ENCODE results near the gene NR3C1. TPM values are rescaled to one million over a fixed set of nuclear protein-coding genes. Genes with fewer than 3 reads are reported as not detected.

NR3C1 gene
- total RNA-seq, 1 experiment from 2014 or later, result 16.0 TPM

- 0 out of 4 replicates have a peak, but pooled peaks cover 0 to 2% of the 10 kb centered on the region in 2 experiments for H3K4me1 ChIP-seq (ENCODE audit: control insufficient read depth in 1 of 2, insufficient read depth in 2 of 2, low read length in 2 of 2)
- H3K27ac ChIP-seq (ENCODE audit: low read depth, low read length), result no peak overlapping the region
- DNase-seq (ENCODE audit: low read depth, low spot score), result no peak
- no peaks in the 10 kb centered on the region for H3K36me3 ChIP-seq (ENCODE audit: control insufficient read depth in 1 of 2, insufficient read depth in 2 of 2, low read length in 2 of 2)
- no peak overlapping the region for H3K4me3 ChIP-seq (replicated peaks in 1 of 2; ENCODE audit: low read depth in 1 of 2, low read length in 2 of 2)
- no peaks in the 10 kb centered on the region for H3K79me2 ChIP-seq (ENCODE audit: insufficient read depth, low read length)
- BruUV-seq (replicated peaks), result no TSS peak
- no peak overlapping the region for H3K9ac ChIP-seq (ENCODE audit: low read length)
- no peaks in the 10 kb centered on the region for H3K9me3 ChIP-seq (ENCODE audit: control insufficient read depth in 1 of 2, insufficient read depth in 1 of 2, low read depth in 1 of 2, low read length in 2 of 2)
- no peaks in the 10 kb centered on the region for H3K9me2 ChIP-seq (ENCODE audit: insufficient read depth)
- H3K27me3 ChIP-seq (ENCODE audit: insufficient read depth, low read length), result no peaks in the 10 kb centered on the region
- no peak for ATAC-seq
- CTCF ChIA-PET, result no interaction called here
- no peaks in the 10 kb centered on the region for H4K20me1 ChIP-seq (ENCODE audit: insufficient read depth)
- RAD21 ChIA-PET (ENCODE audit: low non-redundant PET in 1 of 2, low total read pairs in 2 of 2, uncharacterized antibody in 2 of 2, unreplicated experiment in 2 of 2), result no interaction called here
- intact Hi-C loops (cut with micrococcal nuclease), result no loop called here
- H2AFZ ChIP-seq (ENCODE audit: low read depth, low read length, poor library complexity, severe bottlenecking), result no peak overlapping the region
- POLR2A ChIA-PET, result no interaction called here
- H3K4me2 ChIP-seq (ENCODE audit: low read length), result no peak overlapping the region
- TF ChIP-seq JUND (IDR thresholded peaks at IDR 0.05) (no peak), POLR2AphosphoS5 (IDR thresholded peaks at IDR 0.05; ENCODE audit: low read depth, low read length) (no peak), ZFX (IDR thresholded peaks at IDR 0.05) (no peak), FOSL1 (IDR thresholded peaks at IDR 0.05; ENCODE audit: low read depth) (no peak), MAX (IDR thresholded peaks at IDR 0.05) (no peak), ATF3 (IDR thresholded peaks at IDR 0.05) (no peak), EZH2phosphoT487 (IDR thresholded peaks at IDR 0.05; ENCODE audit: borderline replicate concordance) (no peak), ZBTB33 (IDR thresholded peaks at IDR 0.05; ENCODE audit: extremely low read depth, insufficient replicate concordance, low read length) (no peak), CBX3 (IDR thresholded peaks at IDR 0.05; ENCODE audit: low read depth) (no peak), SP1 (IDR thresholded peaks at IDR 0.05; ENCODE audit: low read depth) (no peak), CTCF (IDR thresholded peaks at IDR 0.05 in 2 of 3, conservative IDR thresholded peaks at IDR 0.05 in 1 of 3; ENCODE audit: borderline replicate concordance in 1 of 3, insufficient read depth in 1 of 3, low read depth in 2 of 3, low read length in 2 of 3) (no peak), ZNF274 (IDR thresholded peaks at IDR 0.05; ENCODE audit: low read depth, low read length) (no peak), EZH2 (IDR thresholded peaks at IDR 0.05) (no peak), REST (IDR thresholded peaks at IDR 0.05; ENCODE audit: low read depth) (no peak), POLR2A (IDR thresholded peaks at IDR 0.05; ENCODE audit: borderline replicate concordance, extremely low read depth, insufficient read depth, insufficient read length) (no peak)
These were observed 83.9 kb downstream of the NR3C1 start for GRCh38 chr5:143319437-143320227.

Data from HCT116 (cell line).